T47D (cell line): ENCODE results near the gene ACSL5.
"Not testable (repeated sequence)": the region's sequence is repeated elsewhere in the genome, so short reads cannot be mapped to it uniquely, and the experiment has no call there.

ENCODE experiments used
- DNase-seq, 2 experiments: peaks; one replicate each; pipeline versions ENCODE4 v3.0.0 to v3.0.0-alpha.2; 2011 to 2012; ENCODE audit warnings: low read depth in 1 of 2, low spot score in 1 of 2
- JUND ChIP-seq: IDR thresholded peaks from 2 replicates; pipeline ENCODE4 v1.6.1; 2012; ENCODE audit warnings: low read depth
- in situ Hi-C: cut with HindIII; loops from 2 replicates; pipeline ENCODE4 v1.10.0; 2016; ENCODE audit warnings: low sequenced_read_pairs, low pct_unique_long_range_greater_than_20kb

The ACSL5 gene

DNA sequence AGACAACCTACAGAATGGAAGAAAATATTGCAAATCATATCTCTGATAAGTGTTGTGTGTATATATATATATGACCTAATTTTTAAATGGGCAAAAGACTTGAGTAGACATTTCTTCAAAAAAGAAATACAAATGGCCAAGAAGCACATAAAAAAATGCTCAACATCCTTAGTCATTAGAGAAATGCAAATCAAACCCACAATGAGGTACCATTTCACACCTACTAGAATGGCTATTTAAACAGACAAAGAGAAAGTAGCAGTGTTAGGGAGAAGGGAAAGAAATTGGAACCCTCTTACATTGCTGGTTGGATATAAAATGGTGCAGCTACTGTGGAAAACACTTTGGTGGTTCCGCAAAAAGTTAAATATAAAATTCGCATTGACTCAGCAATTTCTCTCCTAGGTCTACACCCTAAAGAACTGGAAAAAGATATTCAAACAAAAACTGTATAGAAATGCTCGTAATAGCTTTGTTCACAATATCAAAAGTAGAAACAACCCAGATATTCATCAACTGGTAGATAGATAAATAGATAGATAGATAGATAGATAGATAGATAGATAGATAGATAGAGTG, 16.3 kb downstream of the ACSL5 start:
- no peak for TF ChIP-seq JUND
- no peak for DNase-seq
- in situ Hi-C loops, result no loop called here

DNA sequence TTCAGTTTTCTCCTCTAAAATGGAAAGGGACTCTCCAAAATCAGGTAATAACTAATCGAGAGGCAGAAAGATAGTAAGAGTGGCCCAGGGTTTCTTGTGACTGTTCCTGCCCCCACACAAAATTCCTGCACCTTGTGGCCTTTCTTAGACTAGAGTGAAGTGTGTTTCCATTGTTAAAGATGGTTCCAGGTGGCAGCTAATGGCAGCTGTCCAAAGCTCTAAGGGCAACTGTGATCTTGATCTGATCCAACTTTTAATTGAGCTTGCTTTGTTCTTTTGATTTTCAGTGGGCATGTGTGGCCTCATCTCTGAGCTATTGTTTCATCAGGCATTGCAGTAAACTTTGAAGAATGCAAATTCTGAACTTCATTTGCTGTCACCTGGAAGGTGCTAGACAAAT, 19.4 kb downstream of the ACSL5 start:
- DNase-seq, result no peak
- in situ Hi-C loops, result no loop called here
- TF ChIP-seq JUND, result no peak

DNA sequence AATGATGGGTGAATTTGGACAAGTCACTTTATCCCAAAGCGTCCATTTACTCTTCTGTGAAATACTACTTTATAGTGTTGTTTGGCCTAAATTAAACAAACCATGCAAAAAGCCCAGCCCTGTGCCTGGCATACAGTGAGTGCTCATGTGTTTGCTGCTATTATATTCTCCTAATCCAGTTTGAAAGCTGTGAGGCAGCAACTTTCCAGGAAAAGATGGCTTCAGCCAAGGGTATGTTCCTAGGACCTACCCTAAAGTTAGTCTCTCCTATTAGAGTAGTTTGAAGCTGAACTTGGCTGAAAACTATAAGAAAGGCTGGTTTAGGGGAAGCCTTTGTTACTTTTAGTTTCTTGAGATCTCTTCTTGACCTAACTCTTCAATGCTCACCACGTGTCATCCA, 19.9 kb downstream of the ACSL5 start:
- DNase-seq, result no peak
- TF ChIP-seq JUND, result no peak
- in situ Hi-C loops, result no loop called here

DNA sequence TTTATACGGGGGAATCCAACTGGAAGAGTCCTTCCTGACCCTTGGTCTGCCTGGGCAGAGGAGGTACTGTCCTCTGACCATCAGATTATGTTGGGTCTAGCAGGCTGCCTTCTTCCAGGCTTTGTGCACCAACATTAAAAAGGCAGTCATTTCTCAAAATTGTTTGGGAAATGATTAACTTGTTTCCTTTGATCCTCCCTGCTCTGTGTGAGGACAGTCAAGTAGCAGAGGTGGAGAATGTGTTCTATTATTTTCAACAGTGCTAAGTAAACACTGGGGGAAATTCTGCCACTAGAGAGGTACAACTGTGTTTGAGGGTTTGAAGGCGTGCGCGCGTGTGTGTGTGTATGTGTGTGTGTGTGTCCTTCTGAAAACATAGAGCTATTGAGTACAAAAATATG, 20.6 kb downstream of the ACSL5 start:
- DNase-seq, result no peak
- in situ Hi-C loops, result no loop called here
- TF ChIP-seq JUND, result no peak

DNA sequence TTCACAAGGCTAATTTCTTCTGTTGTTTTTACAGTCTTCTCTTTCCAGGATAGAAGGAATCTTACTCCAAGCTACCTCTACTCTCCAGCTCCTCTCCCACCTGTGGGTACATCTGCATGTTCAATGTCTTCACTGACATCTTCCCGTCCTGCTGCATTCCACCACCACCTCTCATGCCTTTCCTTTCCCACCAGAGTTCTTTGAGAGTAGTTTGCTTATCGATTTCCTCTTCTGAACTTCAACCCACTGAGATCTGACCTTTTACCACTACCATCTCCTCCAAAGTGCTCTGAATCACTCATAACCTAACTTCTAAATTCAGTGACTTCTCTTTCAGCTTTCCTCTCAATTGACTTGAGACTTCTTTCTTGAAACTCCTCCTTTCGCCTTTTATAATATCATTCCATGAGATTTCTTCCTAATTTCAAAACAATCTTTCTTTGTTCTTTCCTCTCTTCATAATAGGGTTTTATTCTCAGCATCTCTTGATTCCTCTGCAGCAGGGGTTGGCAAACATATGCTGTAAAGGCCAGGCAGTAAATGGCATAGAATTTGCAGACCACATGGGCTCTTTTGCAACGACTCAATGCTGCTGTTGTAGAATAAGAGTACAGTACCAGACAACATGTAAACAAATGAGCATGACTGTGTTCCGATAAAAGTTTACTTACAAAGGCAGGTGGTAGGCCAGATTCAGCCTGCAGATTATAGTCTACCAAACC, 22.1 kb downstream of the ACSL5 start:
- TF ChIP-seq JUND, result no peak

DNA sequence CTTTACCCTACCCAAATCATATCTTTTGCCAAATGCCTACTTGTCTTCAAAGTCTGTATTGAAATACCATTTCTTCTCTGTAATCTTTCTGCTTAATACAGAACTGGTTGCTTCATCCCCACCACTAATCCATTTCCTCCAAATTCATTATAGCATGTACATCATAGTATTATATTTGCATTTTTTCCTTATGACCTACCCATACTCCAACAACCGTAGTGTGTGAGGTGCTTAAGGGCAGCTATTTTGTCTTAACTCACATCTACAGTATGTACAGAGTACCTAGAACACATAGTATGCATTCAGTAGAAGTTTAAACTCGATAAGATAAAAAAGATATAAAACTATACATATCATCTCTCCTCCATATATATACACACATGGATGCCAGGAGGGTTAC, 23.7 kb downstream of the ACSL5 start:
- in situ Hi-C loops, result no loop called here
- no peak for DNase-seq
- no peak for TF ChIP-seq JUND

More for the DNA sequence above, 22.1 kb downstream of the ACSL5 start:
- in situ Hi-C loops, result no loop called here
- DNase-seq, result no peak

DNA sequence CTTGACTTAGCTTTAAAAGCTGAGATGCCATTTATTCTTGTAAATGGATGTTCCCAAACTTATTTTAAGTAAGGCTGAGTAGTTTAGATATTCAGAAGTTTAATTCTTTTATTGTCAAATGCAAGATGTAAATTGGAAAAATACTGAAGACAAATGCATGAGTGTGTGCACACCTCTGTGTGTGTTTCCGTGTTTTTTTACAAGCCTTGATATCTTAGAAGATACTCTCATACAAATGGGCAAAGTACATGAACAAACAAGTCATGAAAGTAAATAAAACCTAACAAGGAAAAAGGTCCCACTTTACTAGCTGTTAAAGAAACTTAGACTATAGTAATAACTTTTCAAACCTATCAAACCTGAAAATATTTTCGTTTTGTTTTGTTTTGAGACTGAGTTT, 29.0 kb downstream of the ACSL5 start:
- DNase-seq, result no peak
- in situ Hi-C loops, result no loop called here

DNA sequence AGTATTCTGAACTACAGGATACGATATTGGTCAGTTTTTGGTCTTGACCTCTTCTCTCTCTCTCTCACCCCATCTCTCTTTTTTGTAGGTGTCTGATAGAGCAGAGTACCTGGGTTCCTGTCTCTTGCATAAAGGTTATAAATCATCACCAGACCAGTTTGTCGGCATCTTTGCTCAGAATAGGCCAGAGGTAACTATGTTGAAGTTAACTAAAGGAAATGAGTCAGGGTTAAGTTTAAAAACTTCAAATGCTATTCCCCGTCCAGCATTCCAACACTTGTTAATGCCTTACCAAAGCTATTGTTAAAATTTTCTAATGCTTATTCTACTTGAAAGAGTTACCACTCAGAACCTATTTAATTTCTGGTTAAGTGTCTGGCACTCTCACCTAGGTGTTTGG, 30.7 kb downstream of the ACSL5 start:
- no peak for TF ChIP-seq JUND
- DNase-seq, result no peak
- in situ Hi-C loops, result no loop called here

More for the DNA sequence above, 29.0 kb downstream of the ACSL5 start:
- TF ChIP-seq JUND, result no peak

DNA sequence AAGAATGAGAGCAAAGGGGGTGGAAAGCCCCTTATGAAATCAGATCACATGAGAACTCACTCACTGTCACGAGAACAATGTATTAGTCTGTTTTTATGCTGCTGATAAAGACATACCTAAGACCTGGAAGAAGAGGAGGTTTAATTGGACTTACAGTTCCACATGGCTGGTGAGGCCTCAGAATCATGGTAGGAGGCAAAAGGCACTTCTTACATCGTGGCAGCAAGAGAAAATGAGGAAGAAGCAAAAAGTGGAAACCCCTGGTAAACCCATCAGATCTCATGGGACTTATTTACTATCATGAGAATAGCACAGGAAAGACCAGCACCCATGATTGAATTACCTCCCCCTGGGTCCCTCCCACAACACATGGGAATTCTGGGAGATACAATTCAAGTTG, 32.9 kb downstream of the ACSL5 start:
- DNase-seq, in situ Hi-C loops: not testable (repeated sequence)

DNA sequence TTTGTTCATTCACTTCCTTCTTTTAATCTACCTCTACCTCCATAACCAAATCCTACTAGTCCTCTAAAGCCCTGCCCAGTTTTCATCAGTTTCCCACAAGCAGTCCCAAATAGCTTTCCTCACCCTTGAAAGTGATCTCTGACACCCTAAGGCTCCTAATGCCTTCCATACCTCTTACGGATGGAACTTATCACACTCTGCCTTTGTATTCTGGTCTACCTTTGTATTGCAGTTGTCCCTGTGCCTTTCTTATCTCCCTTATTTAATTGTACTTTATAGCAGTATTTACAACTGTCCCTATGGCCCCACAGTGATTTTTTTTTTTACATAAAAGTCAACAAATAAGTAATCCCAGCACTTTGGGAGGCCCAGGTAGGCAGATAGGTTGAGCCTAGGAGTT, 33.8 kb downstream of the ACSL5 start:
- in situ Hi-C loops, result no loop called here
- no peak for TF ChIP-seq JUND
- DNase-seq, result no peak

DNA sequence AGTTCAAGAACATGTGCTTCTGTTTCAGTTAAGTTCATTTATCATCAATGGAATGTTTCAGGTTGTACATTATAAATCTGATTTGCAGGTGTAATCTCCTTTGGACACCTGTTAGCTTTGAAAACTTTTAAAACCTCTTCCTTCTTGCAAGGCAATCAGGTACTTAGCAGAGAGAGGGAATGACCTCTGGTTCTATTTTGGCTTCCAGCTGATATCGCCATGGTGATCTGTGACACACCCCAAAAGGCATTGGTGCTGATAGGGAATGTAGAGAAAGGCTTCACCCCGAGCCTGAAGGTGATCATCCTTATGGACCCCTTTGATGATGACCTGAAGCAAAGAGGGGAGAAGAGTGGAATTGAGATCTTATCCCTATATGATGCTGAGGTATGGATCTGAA, 35.4 kb downstream of the ACSL5 start:
- DNase-seq, result no peak
- no peak for TF ChIP-seq JUND
- in situ Hi-C loops, result no loop called here

DNA sequence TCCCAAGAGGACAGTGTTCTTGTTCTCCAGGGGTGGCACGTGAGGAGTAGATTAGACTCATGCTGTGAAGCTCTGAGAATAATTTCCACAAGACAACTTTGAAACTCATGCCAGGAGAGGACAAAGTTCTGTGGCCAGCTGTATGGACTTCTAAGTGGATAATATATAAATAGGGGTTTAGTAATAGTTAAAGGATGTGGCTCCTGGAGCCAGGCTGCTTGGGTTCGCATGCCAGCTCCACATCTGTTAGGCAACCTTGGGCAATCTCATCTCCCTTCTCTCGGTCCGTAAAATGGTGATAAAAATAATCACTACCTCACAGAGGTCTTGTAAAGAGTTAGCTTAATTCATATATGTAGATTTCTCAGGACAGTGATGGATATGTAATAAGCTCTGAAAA, 35.8 kb downstream of the ACSL5 start:
- TF ChIP-seq JUND, result no peak
- no peak for DNase-seq
- in situ Hi-C loops, result no loop called here

DNA sequence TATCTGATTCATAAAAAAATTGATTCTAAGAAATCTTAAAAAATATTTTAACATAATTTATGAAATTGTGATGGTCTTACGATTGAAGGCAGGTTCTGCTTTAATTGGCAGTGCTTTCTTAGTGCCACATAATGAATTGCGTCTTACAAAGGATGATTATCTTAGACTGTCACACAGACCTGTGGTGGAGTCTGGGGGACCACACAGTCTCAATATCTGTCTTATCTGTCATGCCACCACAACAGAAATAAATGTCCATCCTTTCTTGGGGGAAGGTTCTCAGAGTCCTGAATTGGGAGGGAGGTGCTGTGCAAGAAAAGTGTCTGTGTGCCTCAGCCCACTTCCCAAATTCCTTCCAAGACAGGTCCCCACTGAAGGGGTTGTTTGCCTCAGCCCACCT, 38.8 kb downstream of the ACSL5 start:
- no peak for TF ChIP-seq JUND
- in situ Hi-C loops, result no loop called here
- no peak for DNase-seq

DNA sequence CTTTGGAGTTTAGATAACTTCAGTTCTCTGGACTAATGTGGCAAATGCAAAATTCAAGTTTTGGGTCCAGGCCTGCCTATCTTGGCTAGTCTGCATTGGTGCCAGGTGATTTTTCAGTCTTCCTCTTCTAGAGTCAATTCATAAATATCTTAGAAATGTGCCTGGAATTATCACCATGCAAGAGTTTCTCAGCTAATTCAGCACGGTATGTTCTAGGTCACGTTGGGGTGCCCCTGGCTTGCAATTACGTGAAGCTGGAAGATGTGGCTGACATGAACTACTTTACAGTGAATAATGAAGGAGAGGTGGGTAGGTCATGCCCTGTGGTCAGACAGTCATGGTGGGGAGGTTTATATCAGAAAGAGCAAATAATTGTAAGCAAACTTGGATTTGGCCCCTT, 47.8 kb downstream of the ACSL5 start:
- in situ Hi-C loops, result no loop called here
- TF ChIP-seq JUND, result no peak
- no peak for DNase-seq
